Mesothelial cell of epicardium (in vitro differentiated cells): ENCODE results near the gene FAM240A. TPM values are rescaled to one million over a fixed set of nuclear protein-coding genes. Genes with fewer than 3 reads are reported as not detected.
"Not testable (repeated sequence)": the region's sequence is repeated elsewhere in the genome, so short reads cannot be mapped to it uniquely, and the experiment has no call there.

Source experiments
- DNase-seq, 2 experiments: peaks; one replicate each; pipeline ENCODE4 v3.0.0; 2021; ENCODE audit warnings: low spot score in 2 of 2; ENCODE audit not compliant: unreplicated experiment in 2 of 2
- H3K27ac Mint-ChIP-seq: 2 replicates; pipeline ENCODE4 v1.8.0; 2021; ENCODE audit warnings: mixed read lengths
- H3K27me3 Mint-ChIP-seq: 2 replicates; pipeline ENCODE4 v1.8.0; 2021; ENCODE audit warnings: low read depth, mixed read lengths
- H3K36me3 Mint-ChIP-seq: 2 replicates; pipeline ENCODE4 v1.8.0; 2021; ENCODE audit warnings: mixed read lengths
- H3K4me1 Mint-ChIP-seq: 2 replicates; pipeline ENCODE4 v1.8.0; 2021; ENCODE audit warnings: mixed read lengths
- H3K4me3 Mint-ChIP-seq: 2 replicates; pipeline ENCODE4 v1.8.0; 2021; ENCODE audit warnings: mild to moderate bottlenecking, moderate library complexity, mixed read lengths
- H3K9me3 Mint-ChIP-seq: 2 replicates; pipeline ENCODE4 v1.8.0; 2021; ENCODE audit warnings: mixed read lengths
- CTCF ChIP-seq: fragments of 200-600 bp; sonication (generic); IDR thresholded peaks from one replicate; pipeline ENCODE4 v1.5.0; 2021; ENCODE audit warnings: antibody characterized with exemption; ENCODE audit not compliant: unreplicated experiment
- total RNA-seq: library from RNA; stranded (reverse); gene quantifications from 3 replicates; pipeline ENCODE4 v1.2.1, GENCODE V29; 2021

FAM240A gene
- total RNA-seq, 1 donor from 2014 or later = not detected

- H3K36me3 Mint-ChIP-seq = no peaks in the 10 kb centered on the region
- peak overlapping the region; percentile 58 for H3K4me3 Mint-ChIP-seq
- H3K27me3 Mint-ChIP-seq = peaks cover 47% of the 10 kb centered on the region
These were observed 35.9 kb upstream of the FAM240A start for GRCh38 chr3:46576386-46576785.

GRCh38 chr3:46576879-46577278, 35.4 kb upstream of the FAM240A start:
- DNase-seq = peak in 1 of 2 experiments; percentile 62
- Mint-ChIP-seq H3K27ac (peak overlapping the region; percentile 62), H3K4me1 (peaks cover 43% of the 10 kb centered on the region), H3K4me3 (peak overlapping the region; percentile 58), H3K9me3 (no peaks in the 10 kb centered on the region), H3K36me3 (no peaks in the 10 kb centered on the region), H3K27me3 (peaks cover 50% of the 10 kb centered on the region)
- no peak for TF ChIP-seq CTCF

More at GRCh38 chr3:46576386-46576785, 35.9 kb upstream of the FAM240A start:
- no peak for TF ChIP-seq CTCF
- Mint-ChIP-seq H3K9me3 (no peaks in the 10 kb centered on the region), H3K4me1 (peaks cover 43% of the 10 kb centered on the region), H3K27ac (peak overlapping the region; percentile 25)
- no peak for DNase-seq

GRCh38 chr3:46577580-46578249, 34.6 kb upstream of the FAM240A start:
- Mint-ChIP-seq H3K4me3 (peak overlapping the region; percentile 58), H3K27me3 (peaks cover 54% of the 10 kb centered on the region), H3K4me1 (peaks cover 43% of the 10 kb centered on the region)
- H3K36me3 Mint-ChIP-seq, H3K9me3 Mint-ChIP-seq, H3K27ac Mint-ChIP-seq, DNase-seq: not testable (repeated sequence)

GRCh38 chr3:46578973-46579755, 33.2 kb upstream of the FAM240A start:
- Mint-ChIP-seq H3K4me3 (no peak overlapping the region), H3K36me3 (no peaks in the 10 kb centered on the region), H3K27ac (no peak overlapping the region), H3K27me3 (peaks cover 54% of the 10 kb centered on the region), H3K4me1 (peaks cover 35% of the 10 kb centered on the region), H3K9me3 (no peaks in the 10 kb centered on the region)
- DNase-seq = no peak
- no peak for TF ChIP-seq CTCF

GRCh38 chr3:46579756-46580286, 32.5 kb upstream of the FAM240A start:
- no peak overlapping the region for H3K4me3 Mint-ChIP-seq
- DNase-seq = no peak
- peaks cover 30% of the 10 kb centered on the region for H3K4me1 Mint-ChIP-seq
- no peak overlapping the region for H3K27ac Mint-ChIP-seq
- peaks cover 54% of the 10 kb centered on the region for H3K27me3 Mint-ChIP-seq
- H3K36me3 Mint-ChIP-seq = no peaks in the 10 kb centered on the region
- no peaks in the 10 kb centered on the region for H3K9me3 Mint-ChIP-seq
- no peak for TF ChIP-seq CTCF

GRCh38 chr3:46580675-46581074, 31.6 kb upstream of the FAM240A start:
- peaks cover 25% of the 10 kb centered on the region for H3K4me1 Mint-ChIP-seq
- H3K9me3 Mint-ChIP-seq = no peaks in the 10 kb centered on the region
- H3K4me3 Mint-ChIP-seq = no peak overlapping the region
- H3K27me3 Mint-ChIP-seq = peaks cover 54% of the 10 kb centered on the region
- no peak overlapping the region for H3K27ac Mint-ChIP-seq
- no peak for TF ChIP-seq CTCF
- H3K36me3 Mint-ChIP-seq = no peaks in the 10 kb centered on the region
- no peak for DNase-seq
